Activated CD8-positive, alpha-beta memory T cell treated with anti-CD3 and anti-CD28 coated beads for 48 hours (primary cell): ENCODE data around the gene LGALS12.

ENCODE experiments used
- DNase-seq, 3 experiments: peaks; one replicate each; pipeline ENCODE4 v3.0.0-alpha.2; 2020; ENCODE audit warnings: low read depth in 2 of 3, low spot score in 2 of 3

Gene LGALS12

GRCh38 chr11:63505857-63506528 lies at the start of gene LGALS12:
Gene LGALS12 (plus strand): TSS chr11:63506084. CDS start chr11:63506459, 375 bp downstream.
- no peak for DNase-seq

- DNase-seq, result no peak
Observed at GRCh38 chr11:63459586-63459985, 46.3 kb upstream of the LGALS12 start.

GRCh38 chr11:63462137-63462536 lies 43.7 kb upstream of the LGALS12 start:
- no peak for DNase-seq

- DNase-seq, result no peak
Observed at GRCh38 chr11:63470311-63470710, 35.6 kb upstream of the LGALS12 start.

GRCh38 chr11:63472372-63472771 lies 33.5 kb upstream of the LGALS12 start:
- DNase-seq, result no peak

GRCh38 chr11:63476618-63477017 lies 29.3 kb upstream of the LGALS12 start:
- no peak for DNase-seq

GRCh38 chr11:63478896-63479295 lies 27.0 kb upstream of the LGALS12 start:
- DNase-seq, result peak in 1 of 3 experiments; percentile 4

- no peak for DNase-seq
Observed at GRCh38 chr11:63480039-63480438, 25.8 kb upstream of the LGALS12 start.

GRCh38 chr11:63485777-63486176 lies 20.1 kb upstream of the LGALS12 start:
- DNase-seq, result no peak

GRCh38 chr11:63488789-63489188 lies 17.1 kb upstream of the LGALS12 start:
- DNase-seq, result no peak

- no peak for DNase-seq
Observed at GRCh38 chr11:63489879-63490278, 16.0 kb upstream of the LGALS12 start.

- no peak for DNase-seq
Observed at GRCh38 chr11:63490551-63491239, 15.2 kb upstream of the LGALS12 start, which contains the start of gene PLAAT5. Gene PLAAT5 (minus strand): TSS chr11:63491167. CDS start chr11:63491034, 133 bp downstream.

- DNase-seq, result no peak
Observed at GRCh38 chr11:63491240-63491587, 14.7 kb upstream of the LGALS12 start.

- DNase-seq, result no peak
Observed at GRCh38 chr11:63491636-63492372, 14.1 kb upstream of the LGALS12 start.

GRCh38 chr11:63492441-63492840 lies 13.4 kb upstream of the LGALS12 start:
- no peak for DNase-seq

- no peak for DNase-seq
Observed at GRCh38 chr11:63493127-63493526, 12.8 kb upstream of the LGALS12 start.

GRCh38 chr11:63494975-63495374 lies 10.9 kb upstream of the LGALS12 start:
- no peak for DNase-seq

GRCh38 chr11:63499874-63500273 lies 6.0 kb upstream of the LGALS12 start:
- DNase-seq, result no peak

GRCh38 chr11:63501236-63501635 lies 4.6 kb upstream of the LGALS12 start:
- DNase-seq, result no peak

- DNase-seq, result no peak
Observed at GRCh38 chr11:63502252-63502820, 3.5 kb upstream of the LGALS12 start.

- DNase-seq, result no peak
Observed at GRCh38 chr11:63503492-63503891, 2.4 kb upstream of the LGALS12 start.

GRCh38 chr11:63504054-63504453 lies 1.8 kb upstream of the LGALS12 start:
- no peak for DNase-seq
